Kidney (tissue), 14 donors: ENCODE data around the gene CISD1. TPM values are rescaled to one million over a fixed set of nuclear protein-coding genes. Genes with fewer than 3 reads are reported as not detected.
"Not testable (repeated sequence)": the region's sequence is repeated elsewhere in the genome, so short reads cannot be mapped to it uniquely, and the experiment has no call there.

Experiments used
- DNase-seq, 5 donors: peaks; one replicate each; pipeline ENCODE4 v3.0.0-alpha.2; 2013 to 2020
- FAIRE-seq: peaks from 2 replicates; lab custom pipeline; 2012; peaks lifted over from hg19 to GRCh38; lab: Jason Lieb, UNC
- H3K27ac ChIP-seq, 2 donors: one replicate each; pipeline ENCODE4 v1.7.0; 2013; ENCODE audit warnings: low read depth in 2 of 2, low read length in 2 of 2, inconsistent platforms in 1 of 2
- H3K27me3 ChIP-seq: one replicate; pipeline ENCODE4 v1.7.1; 2013; ENCODE audit warnings: low read length, inconsistent platforms; ENCODE audit not compliant: control insufficient read depth, insufficient read depth
- H3K36me3 ChIP-seq, 3 donors: one replicate each; pipeline versions ENCODE4 v1.7.0 to v1.7.1; 2013; ENCODE audit warnings: low read length in 3 of 3, control low read depth in 1 of 3, inconsistent platforms in 1 of 3; ENCODE audit not compliant: insufficient read depth in 3 of 3, control insufficient read depth in 2 of 3
- H3K4me1 ChIP-seq, 3 donors: one replicate each; pipeline versions ENCODE4 v1.7.0 to v1.7.1; 2013; ENCODE audit warnings: low read length in 3 of 3, inconsistent platforms in 1 of 3, low read depth in 1 of 3; ENCODE audit not compliant: control insufficient read depth in 2 of 3, insufficient read depth in 2 of 3
- H3K4me3 ChIP-seq, 3 donors: one replicate each; pipeline versions ENCODE4 v1.7.0 to v1.8.1; 2013; ENCODE audit warnings: low read length in 3 of 3, control low read depth in 1 of 3, inconsistent platforms in 1 of 3
- H3K9ac ChIP-seq, 3 donors: one replicate each; pipeline versions ENCODE4 v1.7.0 to v1.7.1; 2013; ENCODE audit warnings: low read length in 3 of 3, control low read depth in 1 of 3, inconsistent platforms in 1 of 3
- H3K9me3 ChIP-seq, 3 donors: one replicate each; pipeline versions ENCODE4 v1.7.0 to v1.7.1; 2013; ENCODE audit warnings: low read length in 3 of 3, control low read depth in 1 of 3, inconsistent platforms in 1 of 3; ENCODE audit not compliant: control insufficient read depth in 2 of 3, insufficient read depth in 1 of 3
- intact Hi-C: fragments of 100-400 bp; cut with DNase I; formaldehyde crosslinking; loops from one replicate; pipeline ENCODE4 v1.11.1; 2022
- polyA plus RNA-seq: library from polyadenylated mRNA; stranded (reverse); fragments of 350-450 nt; fragmentation: Illumina TruSeq; extraction: RNeasy Lipid Tissue Mini Kit (QIAGEN cat#74804); gene quantifications from one replicate; pipeline ENCODE4 v1.2.3, GENCODE V29; 2014; ENCODE audit warnings: low read depth, low replicate concordance; ENCODE audit not compliant: insufficient read depth
- total RNA-seq: library from RNA; stranded (reverse); fragmentation: NEBNext Ultra II Directional; extraction: Animal tissue kit (Norgen Biotek cat#: 25700); gene quantifications from one replicate; pipeline ENCODE4 v1.2.1, GENCODE V29; 2021
- TF ChIP-seq, protein P1 (sequence below): IDR thresholded peaks from 3 replicates; pipeline ENCODE4 v1.5.1; 2012; ENCODE audit warnings: mild to moderate bottlenecking, moderate library complexity, borderline replicate concordance; ENCODE audit not compliant: insufficient read depth; ENCODE audit errors: extremely low read depth
- donor health status: control.
- donor health status: control.
- donor health status: control.
- donor health status: control.
- donor health status: control.
- donor health status: DM: yes; HTN: yes; CAD: no.
- donor health status: Normal renal cell carcinoma (clear cell type).

CISD1 gene
- total and polyA plus RNA-seq, 2 donors from 2014 or later = 38.0 to 216 TPM

DNA sequence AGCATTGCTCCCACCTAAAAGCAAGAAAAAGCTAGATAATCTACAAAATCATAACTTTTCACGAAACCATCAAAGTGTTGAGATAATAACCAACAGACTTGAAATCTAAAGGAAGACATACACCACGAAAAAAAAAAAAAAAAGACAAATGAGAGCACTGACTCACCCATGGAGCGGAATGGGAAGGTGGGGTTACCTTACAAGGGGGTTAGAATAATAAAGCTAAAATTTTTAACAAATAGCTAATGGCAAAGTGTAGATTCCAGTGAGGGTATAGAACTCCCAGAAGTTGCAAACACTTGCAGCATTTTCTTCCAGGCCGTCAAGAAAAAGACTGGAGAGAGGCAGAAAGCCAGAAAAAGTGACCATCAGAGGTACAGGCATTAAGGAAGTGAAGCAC, 28.4 kb upstream of the CISD1 start:
- H3K27ac ChIP-seq = no peak overlapping the region
- TF ChIP-seq, protein P1, sequence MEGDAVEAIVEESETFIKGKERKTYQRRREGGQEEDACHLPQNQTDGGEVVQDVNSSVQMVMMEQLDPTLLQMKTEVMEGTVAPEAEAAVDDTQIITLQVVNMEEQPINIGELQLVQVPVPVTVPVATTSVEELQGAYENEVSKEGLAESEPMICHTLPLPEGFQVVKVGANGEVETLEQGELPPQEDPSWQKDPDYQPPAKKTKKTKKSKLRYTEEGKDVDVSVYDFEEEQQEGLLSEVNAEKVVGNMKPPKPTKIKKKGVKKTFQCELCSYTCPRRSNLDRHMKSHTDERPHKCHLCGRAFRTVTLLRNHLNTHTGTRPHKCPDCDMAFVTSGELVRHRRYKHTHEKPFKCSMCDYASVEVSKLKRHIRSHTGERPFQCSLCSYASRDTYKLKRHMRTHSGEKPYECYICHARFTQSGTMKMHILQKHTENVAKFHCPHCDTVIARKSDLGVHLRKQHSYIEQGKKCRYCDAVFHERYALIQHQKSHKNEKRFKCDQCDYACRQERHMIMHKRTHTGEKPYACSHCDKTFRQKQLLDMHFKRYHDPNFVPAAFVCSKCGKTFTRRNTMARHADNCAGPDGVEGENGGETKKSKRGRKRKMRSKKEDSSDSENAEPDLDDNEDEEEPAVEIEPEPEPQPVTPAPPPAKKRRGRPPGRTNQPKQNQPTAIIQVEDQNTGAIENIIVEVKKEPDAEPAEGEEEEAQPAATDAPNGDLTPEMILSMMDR = no peak
- H3K9ac ChIP-seq = no peak overlapping the region
- no peak overlapping the region for H3K4me3 ChIP-seq
- intact Hi-C loops = no loop called here
- H3K4me1 ChIP-seq = no peaks in the 10 kb centered on the region
- H3K36me3 ChIP-seq = no peaks in the 10 kb centered on the region
- DNase-seq (no peak), FAIRE-seq (no peak)
- H3K9me3 ChIP-seq = no peaks in the 10 kb centered on the region
- H3K27me3 ChIP-seq = no peaks in the 10 kb centered on the region

GRCh38 chr10:58241346-58241745, 27.6 kb upstream of the CISD1 start:
- Histone ChIP-seq H3K4me1 (no peaks in the 10 kb centered on the region), H3K9me3 (no peaks in the 10 kb centered on the region), H3K27me3 (no peaks in the 10 kb centered on the region), H3K9ac (no peak overlapping the region), H3K36me3 (no peaks in the 10 kb centered on the region), H3K4me3 (no peak overlapping the region), H3K27ac (no peak overlapping the region)
- intact Hi-C loops = no loop called here
- FAIRE-seq (no peak), DNase-seq (no peak)
- TF ChIP-seq, protein P1 = no peak

GRCh38 chr10:58243269-58243668, 25.7 kb upstream of the CISD1 start:
- no peak for DNase-seq
- Histone ChIP-seq H3K4me1 (no peaks in the 10 kb centered on the region), H3K9me3 (no peaks in the 10 kb centered on the region), H3K9ac (no peak overlapping the region), H3K27ac (no peak overlapping the region), H3K27me3 (no peaks in the 10 kb centered on the region), H3K4me3 (no peak overlapping the region), H3K36me3 (no peaks in the 10 kb centered on the region)
- FAIRE-seq = no peak
- intact Hi-C loops = no loop called here
- TF ChIP-seq, protein P1 = no peak

DNA sequence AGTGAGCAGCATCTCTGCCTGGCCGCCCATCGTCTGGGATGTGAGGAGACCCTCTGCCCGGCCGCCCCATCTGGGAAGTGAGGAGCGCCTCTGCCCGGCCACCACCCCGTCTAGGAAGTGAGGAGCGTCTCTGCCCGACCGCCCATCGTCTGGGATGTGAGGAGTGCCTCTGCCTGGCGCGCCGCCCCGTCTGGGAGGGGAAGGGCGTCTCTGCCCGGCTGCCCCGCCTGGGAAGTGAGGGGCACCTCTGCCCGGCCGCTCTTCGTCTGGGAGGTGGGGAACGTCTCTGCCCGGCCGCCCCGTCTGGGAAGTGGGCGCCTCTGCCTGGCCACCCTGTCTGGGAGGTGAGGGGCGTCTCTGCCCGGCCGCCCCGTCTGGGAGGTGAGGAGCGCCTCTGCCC, 25.2 kb upstream of the CISD1 start:
- H3K36me3 ChIP-seq, H3K4me1 ChIP-seq, H3K9me3 ChIP-seq, FAIRE-seq, DNase-seq, H3K4me3 ChIP-seq, intact Hi-C loops, H3K9ac ChIP-seq, H3K27me3 ChIP-seq, H3K27ac ChIP-seq: not testable (repeated sequence)

GRCh38 chr10:58244242-58244641, 24.7 kb upstream of the CISD1 start:
- DNase-seq, H3K9me3 ChIP-seq, intact Hi-C loops, H3K4me3 ChIP-seq, H3K27me3 ChIP-seq, FAIRE-seq, H3K9ac ChIP-seq, H3K27ac ChIP-seq, H3K4me1 ChIP-seq, H3K36me3 ChIP-seq: not testable (repeated sequence)

GRCh38 chr10:58244666-58245065, 24.3 kb upstream of the CISD1 start:
- H3K9me3 ChIP-seq, intact Hi-C loops, FAIRE-seq: not testable (repeated sequence)

More at GRCh38 chr10:58244666-58245065, 24.3 kb upstream of the CISD1 start:
- H3K27ac ChIP-seq, H3K9ac ChIP-seq, H3K27me3 ChIP-seq, H3K36me3 ChIP-seq, H3K4me3 ChIP-seq, DNase-seq, H3K4me1 ChIP-seq: not testable (repeated sequence)
